Liver (tissue), 9 donors: ENCODE results near the gene ARHGEF2. TPM values are rescaled to one million over a fixed set of nuclear protein-coding genes. Genes with fewer than 3 reads are reported as not detected.

Source experiments
- DNase-seq: peaks from one replicate; pipeline ENCODE4 v3.0.0-alpha.2; 2017; ENCODE audit warnings: low spot score
- H3K27ac ChIP-seq, 2 donors: one replicate each; pipeline ENCODE4 v1.7.0; 2013; ENCODE audit warnings: inconsistent platforms in 2 of 2, low read length in 2 of 2, control low read depth in 1 of 2, low read depth in 1 of 2, mild to moderate bottlenecking in 1 of 2
- H3K27me3 ChIP-seq, 4 donors: one replicate each; pipeline versions ENCODE4 v1.6.1 to v1.7.0; 2013; ENCODE audit warnings: low read length in 3 of 4, inconsistent platforms in 1 of 4, mild to moderate bottlenecking in 1 of 4, moderate library complexity in 1 of 4; ENCODE audit not compliant: control insufficient read depth in 4 of 4, insufficient read depth in 4 of 4
- H3K36me3 ChIP-seq, 4 donors: one replicate each; pipeline versions ENCODE4 v1.6.1 to v1.7.0; 2013; ENCODE audit warnings: low read length in 3 of 4, mild to moderate bottlenecking in 3 of 4, low read depth in 1 of 4, moderate library complexity in 1 of 4; ENCODE audit not compliant: control insufficient read depth in 4 of 4, insufficient read depth in 3 of 4
- H3K4me1 ChIP-seq, 4 donors: one replicate each; pipeline versions ENCODE4 v1.6.1 to v1.7.0; 2013; ENCODE audit warnings: low read length in 3 of 4, mild to moderate bottlenecking in 3 of 4, moderate library complexity in 1 of 4; ENCODE audit not compliant: control insufficient read depth in 4 of 4, insufficient read depth in 4 of 4
- H3K4me3 ChIP-seq, 3 donors: one replicate each; pipeline versions ENCODE4 v1.6.1 to v1.7.0; 2013; ENCODE audit warnings: low read length in 3 of 3, control low read depth in 1 of 3, low read depth in 1 of 3, mild to moderate bottlenecking in 1 of 3
- H3K9ac ChIP-seq, 2 donors: one replicate each; pipeline ENCODE4 v1.7.0; 2013; ENCODE audit warnings: low read length in 2 of 2, mild to moderate bottlenecking in 2 of 2, moderate library complexity in 2 of 2, control low read depth in 1 of 2, low read depth in 1 of 2
- H3K9me3 ChIP-seq, 4 donors: one replicate each; pipeline versions ENCODE4 v1.6.1 to v1.7.0; 2013; ENCODE audit warnings: low read length in 3 of 4; ENCODE audit not compliant: control insufficient read depth in 4 of 4
- EGR1 ChIP-seq, 2 donors: IDR thresholded peaks; 2 replicates each; pipeline ENCODE4 v1.6.1; 2016 to 2018; ENCODE audit warnings: antibody characterized with exemption in 2 of 2, low read depth in 2 of 2
- GABPA ChIP-seq, 2 donors: IDR thresholded peaks in 1 of 2; conservative IDR thresholded peaks in 1 of 2; 2 replicates each; pipeline ENCODE4 v1.6.1; 2016; ENCODE audit warnings: antibody characterized with exemption in 2 of 2, mild to moderate bottlenecking in 1 of 2, moderate library complexity in 1 of 2
- HNF4G ChIP-seq: IDR thresholded peaks from 2 replicates; pipeline ENCODE4 v1.6.1; 2016; ENCODE audit warnings: antibody characterized with exemption
- JUND ChIP-seq, 2 donors: IDR thresholded peaks; 2 replicates each; pipeline ENCODE4 v1.6.1; 2016; ENCODE audit warnings: antibody characterized with exemption in 2 of 2
- RAD21 ChIP-seq, 2 donors: IDR thresholded peaks; 2 replicates each; pipeline ENCODE4 v1.6.1; 2016; ENCODE audit warnings: antibody characterized with exemption in 2 of 2, mild to moderate bottlenecking in 2 of 2
- RXRA ChIP-seq, 2 donors: IDR thresholded peaks; 2 replicates each; pipeline ENCODE4 v1.6.1; 2017 to 2018; ENCODE audit warnings: antibody characterized with exemption in 2 of 2, mild to moderate bottlenecking in 1 of 2
- SP1 ChIP-seq: IDR thresholded peaks from 2 replicates; pipeline ENCODE4 v1.6.1; 2018; ENCODE audit warnings: antibody characterized with exemption, mild to moderate bottlenecking
- TAF1 ChIP-seq: conservative IDR thresholded peaks from 2 replicates; pipeline ENCODE4 v1.6.1; 2016; ENCODE audit warnings: antibody characterized with exemption, mild to moderate bottlenecking
- YY1 ChIP-seq: IDR thresholded peaks from 2 replicates; pipeline ENCODE4 v1.6.1; 2016; ENCODE audit warnings: antibody characterized with exemption, mild to moderate bottlenecking
- WGBS: extraction: QIAGEN DNeasy Blood & Tissue Kit; methylation state at CpG from one replicate; pipeline ENCODE4 v1.1.7; 2013; 5-methylcytosine and 5-hydroxymethylcytosine counted together
- polyA plus RNA-seq, 2 donors: library from polyadenylated mRNA; stranded (reverse) in 1 of 2; unstranded in 1 of 2; fragments of 200-250 nt in 1 of 2; fragments of >200 nt in 1 of 2; fragmentation: Nextera tagmentation in 1 of 2; extraction: Ambion mirVana in 1 of 2; gene quantifications; one replicate each; pipeline versions ENCODE4 v1.2.1 to v1.2.3, GENCODE V29; 2013 to 2015
- total RNA-seq, 2 donors: library from RNA; depleted of rRNA; stranded (reverse); fragments of >200 nt; gene quantifications; one replicate each; pipeline ENCODE4 v1.2.3, GENCODE V29; 2014
- TF ChIP-seq, protein P1 (sequence below): IDR thresholded peaks from 2 replicates; pipeline ENCODE4 v1.6.1; 2016; ENCODE audit warnings: antibody characterized with exemption
- TF ChIP-seq, protein P2 (sequence below): IDR thresholded peaks from 2 replicates; pipeline ENCODE4 v1.6.1; 2016; ENCODE audit warnings: antibody characterized with exemption
- TF ChIP-seq, protein P3 (sequence below): IDR thresholded peaks from 2 replicates; pipeline ENCODE4 v1.6.1; 2016; ENCODE audit warnings: antibody characterized with exemption, mild to moderate bottlenecking
- TF ChIP-seq, protein P4 (sequence below): IDR thresholded peaks from 2 replicates; pipeline ENCODE4 v1.6.1; 2016; ENCODE audit warnings: antibody characterized with exemption
- donor health status: healthy.
- donor health status: healthy.
- donor health status: healthy.
- donor health status: healthy.
- donor health status: healthy.

The ARHGEF2 gene
- total and polyA plus RNA-seq, 4 donors: 3.2 to 59.1 (median 10.3) TPM

DNA sequence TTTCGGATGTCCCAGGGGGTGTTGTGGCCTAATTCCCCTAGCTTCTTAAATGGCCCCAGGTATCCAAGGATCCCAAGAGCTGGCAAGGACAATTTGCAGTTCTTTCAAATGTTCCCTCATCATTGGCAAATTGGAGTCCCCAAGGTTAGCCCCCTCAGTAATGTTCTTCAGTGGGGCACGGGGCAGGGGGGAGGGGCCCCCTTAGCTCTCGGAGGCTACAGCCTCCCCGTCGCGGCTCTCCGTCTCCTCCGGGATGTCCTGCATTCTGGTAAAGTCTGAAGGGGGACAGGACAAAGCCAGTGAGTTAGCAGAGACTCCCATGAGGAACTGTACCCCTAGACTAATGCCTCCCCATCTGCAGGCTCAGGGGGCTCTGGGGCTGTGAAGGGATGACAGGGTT lies 30.6 kb downstream of the ARHGEF2 start:
- TF ChIP-seq, protein P1, sequence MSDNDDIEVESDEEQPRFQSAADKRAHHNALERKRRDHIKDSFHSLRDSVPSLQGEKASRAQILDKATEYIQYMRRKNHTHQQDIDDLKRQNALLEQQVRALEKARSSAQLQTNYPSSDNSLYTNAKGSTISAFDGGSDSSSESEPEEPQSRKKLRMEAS: no peak
- TF ChIP-seq EGR1 (IDR thresholded peaks at IDR 0.05; ENCODE audit: low read depth in 2 of 2) (no peak), HNF4G (no peak), TAF1 (no peak), RAD21 (IDR thresholded peaks at IDR 0.05) (no peak), GABPA (IDR thresholded peaks at IDR 0.05 in 1 of 2, conservative IDR thresholded peaks at IDR 0.05 in 1 of 2) (no peak), RXRA (IDR thresholded peaks at IDR 0.05) (no peak), JUND (IDR thresholded peaks at IDR 0.05) (no peak), SP1 (no peak), YY1 (no peak)
- TF ChIP-seq, protein P2, sequence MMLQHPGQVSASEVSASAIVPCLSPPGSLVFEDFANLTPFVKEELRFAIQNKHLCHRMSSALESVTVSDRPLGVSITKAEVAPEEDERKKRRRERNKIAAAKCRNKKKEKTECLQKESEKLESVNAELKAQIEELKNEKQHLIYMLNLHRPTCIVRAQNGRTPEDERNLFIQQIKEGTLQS: no peak
- TF ChIP-seq, protein P3, sequence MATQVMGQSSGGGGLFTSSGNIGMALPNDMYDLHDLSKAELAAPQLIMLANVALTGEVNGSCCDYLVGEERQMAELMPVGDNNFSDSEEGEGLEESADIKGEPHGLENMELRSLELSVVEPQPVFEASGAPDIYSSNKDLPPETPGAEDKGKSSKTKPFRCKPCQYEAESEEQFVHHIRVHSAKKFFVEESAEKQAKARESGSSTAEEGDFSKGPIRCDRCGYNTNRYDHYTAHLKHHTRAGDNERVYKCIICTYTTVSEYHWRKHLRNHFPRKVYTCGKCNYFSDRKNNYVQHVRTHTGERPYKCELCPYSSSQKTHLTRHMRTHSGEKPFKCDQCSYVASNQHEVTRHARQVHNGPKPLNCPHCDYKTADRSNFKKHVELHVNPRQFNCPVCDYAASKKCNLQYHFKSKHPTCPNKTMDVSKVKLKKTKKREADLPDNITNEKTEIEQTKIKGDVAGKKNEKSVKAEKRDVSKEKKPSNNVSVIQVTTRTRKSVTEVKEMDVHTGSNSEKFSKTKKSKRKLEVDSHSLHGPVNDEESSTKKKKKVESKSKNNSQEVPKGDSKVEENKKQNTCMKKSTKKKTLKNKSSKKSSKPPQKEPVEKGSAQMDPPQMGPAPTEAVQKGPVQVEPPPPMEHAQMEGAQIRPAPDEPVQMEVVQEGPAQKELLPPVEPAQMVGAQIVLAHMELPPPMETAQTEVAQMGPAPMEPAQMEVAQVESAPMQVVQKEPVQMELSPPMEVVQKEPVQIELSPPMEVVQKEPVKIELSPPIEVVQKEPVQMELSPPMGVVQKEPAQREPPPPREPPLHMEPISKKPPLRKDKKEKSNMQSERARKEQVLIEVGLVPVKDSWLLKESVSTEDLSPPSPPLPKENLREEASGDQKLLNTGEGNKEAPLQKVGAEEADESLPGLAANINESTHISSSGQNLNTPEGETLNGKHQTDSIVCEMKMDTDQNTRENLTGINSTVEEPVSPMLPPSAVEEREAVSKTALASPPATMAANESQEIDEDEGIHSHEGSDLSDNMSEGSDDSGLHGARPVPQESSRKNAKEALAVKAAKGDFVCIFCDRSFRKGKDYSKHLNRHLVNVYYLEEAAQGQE: no peak
- Histone ChIP-seq H3K4me3 (no peak overlapping the region), H3K27me3 (no peaks in the 10 kb centered on the region), H3K4me1 (peaks cover 0 to 10% (median 0%) of the 10 kb centered on the region in 4 donors), H3K36me3 (peaks cover 0 to 24% (median 13%) of the 10 kb centered on the region in 4 donors), H3K9me3 (no peaks in the 10 kb centered on the region), H3K27ac (no peak overlapping the region), H3K9ac (no peak overlapping the region)
- no peak for DNase-seq
- 94% methylated on average over 8 of the region's 8 CpGs for WGBS

DNA sequence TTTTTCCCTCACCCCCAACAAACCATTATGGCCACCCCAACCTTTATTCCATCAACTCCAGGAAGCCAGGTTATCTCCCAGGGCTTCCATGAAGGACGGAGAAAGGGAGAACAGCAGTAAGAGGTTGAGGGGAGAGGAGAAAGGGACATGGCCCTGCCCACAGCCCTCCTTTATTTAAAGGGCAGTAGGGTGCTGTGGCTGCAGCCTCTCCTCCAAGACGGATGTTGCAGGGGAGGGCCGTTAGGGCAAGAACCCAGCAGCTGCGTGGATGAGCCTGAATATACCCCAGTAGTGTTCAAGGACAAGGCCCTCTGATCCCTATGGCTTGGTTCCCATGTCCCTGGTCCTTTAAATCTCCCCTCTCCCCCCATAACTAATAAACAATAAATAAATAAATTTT lies 31.1 kb downstream of the ARHGEF2 start:
- Histone ChIP-seq H3K4me1 (peaks cover 0 to 10% (median 0%) of the 10 kb centered on the region in 4 donors), H3K9ac (no peak overlapping the region), H3K9me3 (no peaks in the 10 kb centered on the region), H3K36me3 (peaks cover 0 to 19% (median 11%) of the 10 kb centered on the region in 4 donors), H3K4me3 (no peak overlapping the region), H3K27ac (no peak overlapping the region), H3K27me3 (no peaks in the 10 kb centered on the region)
- no peak for DNase-seq
- 72% methylated on average over 4 of the region's 4 CpGs for whole genome bisulfite sequencing
- TF ChIP-seq, protein P4, sequence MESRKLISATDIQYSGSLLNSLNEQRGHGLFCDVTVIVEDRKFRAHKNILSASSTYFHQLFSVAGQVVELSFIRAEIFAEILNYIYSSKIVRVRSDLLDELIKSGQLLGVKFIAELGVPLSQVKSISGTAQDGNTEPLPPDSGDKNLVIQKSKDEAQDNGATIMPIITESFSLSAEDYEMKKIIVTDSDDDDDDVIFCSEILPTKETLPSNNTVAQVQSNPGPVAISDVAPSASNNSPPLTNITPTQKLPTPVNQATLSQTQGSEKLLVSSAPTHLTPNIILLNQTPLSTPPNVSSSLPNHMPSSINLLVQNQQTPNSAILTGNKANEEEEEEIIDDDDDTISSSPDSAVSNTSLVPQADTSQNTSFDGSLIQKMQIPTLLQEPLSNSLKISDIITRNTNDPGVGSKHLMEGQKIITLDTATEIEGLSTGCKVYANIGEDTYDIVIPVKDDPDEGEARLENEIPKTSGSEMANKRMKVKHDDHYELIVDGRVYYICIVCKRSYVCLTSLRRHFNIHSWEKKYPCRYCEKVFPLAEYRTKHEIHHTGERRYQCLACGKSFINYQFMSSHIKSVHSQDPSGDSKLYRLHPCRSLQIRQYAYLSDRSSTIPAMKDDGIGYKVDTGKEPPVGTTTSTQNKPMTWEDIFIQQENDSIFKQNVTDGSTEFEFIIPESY: no peak
- TF ChIP-seq EGR1 (IDR thresholded peaks at IDR 0.05; ENCODE audit: low read depth in 2 of 2) (no peak), JUND (IDR thresholded peaks at IDR 0.05) (no peak), YY1 (no peak), GABPA (IDR thresholded peaks at IDR 0.05 in 1 of 2, conservative IDR thresholded peaks at IDR 0.05 in 1 of 2) (no peak), TAF1 (no peak)
